K562 (cell line): ENCODE data around the gene KLK1. TPM values are rescaled to one million over a fixed set of nuclear protein-coding genes. Genes with fewer than 3 reads are reported as not detected.

Experiments
- ATAC-seq: fragments of 200-7000 bp; cut with Tn5 transposase; 3 replicates; pipeline ENCODE4 v1.9.1; 2020; ENCODE audit warnings: moderate library complexity
- BruUV-seq: library from RNA; stranded (reverse); fragments of 400-500 nt; replicated peaks from 2 replicates; lab custom pipeline; 2021; lab: Mats Ljungman, UMichigan
- CTCF ChIA-PET: fragments of 300-600 bp; formaldehyde crosslinking; extraction: SDS; loops from one replicate; lab custom pipeline; 2021; ENCODE audit warnings: low intra/inter-chr PET ratio; lab: Yijun Ruan, JAX
- POLR2A ChIA-PET: fragments of 300-600, 350-650 bp; sonication (Branson Sonifier 250); formaldehyde crosslinking; extraction: SDS; loops from one replicate; lab custom pipeline; 2021; ENCODE audit warnings: antibody characterized with exemption, inconsistent platforms; lab: Yijun Ruan, JAX
- DNase-seq, 4 experiments: peaks; one replicate each; pipeline versions ENCODE4 v3.0.0 to v3.0.0-alpha.2; 2011 to 2018; ENCODE audit warnings: low spot score in 3 of 4, mixed read lengths in 3 of 4; ENCODE audit errors: extremely low read depth in 1 of 4
- FAIRE-seq: peaks from 2 replicates; lab custom pipeline; 2011; peaks lifted over from hg19 to GRCh38; lab: Jason Lieb, UNC
- H2AFZ ChIP-seq: 2 replicates; pipeline ENCODE4 v1.6.0; 2011; ENCODE audit warnings: low read depth, low read length, control low read depth, inconsistent platforms
- H3K27ac ChIP-seq: fragments of 200-600 bp; 3 replicates; pipeline ENCODE4 v1.8.0; 2011; ENCODE audit warnings: low read depth, mild to moderate bottlenecking, control low read depth, inconsistent platforms, low read length, moderate library complexity, mixed read lengths; ENCODE audit errors: extremely low read depth
- H3K27me3 ChIP-seq, 2 experiments: fragments of 300-600 bp in 1 of 2; 2 replicates in 1 of 2; 3 replicates in 1 of 2; pipeline versions ENCODE4 v1.6.0 to v1.8.0; 2011; ENCODE audit warnings: inconsistent platforms in 2 of 2, low read length in 2 of 2, mild to moderate bottlenecking in 1 of 2, mixed read lengths in 1 of 2, moderate library complexity in 1 of 2; ENCODE audit not compliant: control insufficient read depth in 2 of 2, insufficient read depth in 2 of 2
- H3K36me3 ChIP-seq: fragments of 300-600 bp; 3 replicates; pipeline ENCODE4 v1.8.0; 2011; ENCODE audit warnings: mild to moderate bottlenecking, low read length, inconsistent platforms; ENCODE audit not compliant: control insufficient read depth, insufficient read depth
- H3K4me1 ChIP-seq, 2 experiments: fragments of 200-600 bp in 1 of 2; replicated peaks in 1 of 2; 2 replicates in 1 of 2; 3 replicates in 1 of 2; pipeline versions ENCODE4 v1.5.1 to v1.8.0; 2011; ENCODE audit warnings: inconsistent platforms in 2 of 2, low read length in 2 of 2, mild to moderate bottlenecking in 1 of 2, mixed read lengths in 1 of 2, moderate library complexity in 1 of 2; ENCODE audit not compliant: control insufficient read depth in 2 of 2, insufficient read depth in 2 of 2
- H3K4me2 ChIP-seq: 2 replicates; pipeline ENCODE4 v1.6.1; 2011; ENCODE audit warnings: low read length, control low read depth, inconsistent platforms, mixed read lengths; ENCODE audit not compliant: insufficient read depth
- H3K4me3 ChIP-seq: fragments of 200-600 bp; sonication (generic), shearing (Covaris generic); 2 replicates; pipeline ENCODE4 v1.5.1; 2016; ENCODE audit warnings: control low read depth, inconsistent platforms
- H3K79me2 ChIP-seq: fragments of 200-600 bp; 3 replicates; pipeline ENCODE4 v1.8.0; 2011; ENCODE audit warnings: low read length, inconsistent platforms; ENCODE audit not compliant: control insufficient read depth, insufficient read depth
- H3K9ac ChIP-seq, 2 experiments: 2 replicates each; pipeline versions ENCODE4 v1.6.0 to v1.6.1; 2011; ENCODE audit warnings: low read depth in 2 of 2, low read length in 2 of 2, control low read depth in 1 of 2, inconsistent platforms in 1 of 2, mild to moderate bottlenecking in 1 of 2, mixed read lengths in 1 of 2; ENCODE audit not compliant: insufficient read depth in 1 of 2
- H3K9me1 ChIP-seq: one replicate; pipeline ENCODE4 v1.6.0; 2011; ENCODE audit warnings: inconsistent platforms, mild to moderate bottlenecking, low read length, moderate library complexity; ENCODE audit not compliant: control insufficient read depth, insufficient read depth
- H3K9me3 ChIP-seq: replicated peaks from 2 replicates; pipeline ENCODE4 v1.5.1; 2011; ENCODE audit warnings: low read depth, low read length, inconsistent platforms; ENCODE audit not compliant: control insufficient read depth, insufficient read depth
- H4K20me1 ChIP-seq: replicated peaks from 2 replicates; pipeline ENCODE4 v1.6.1; 2011; ENCODE audit warnings: low read length, inconsistent platforms, mixed read lengths; ENCODE audit not compliant: control insufficient read depth, insufficient read depth
- HES1 ChIP-seq: fragments of 450-650 bp; IDR thresholded peaks from 2 replicates; pipeline ENCODE4 v1.6.1; 2016; ENCODE audit warnings: low read depth, mild to moderate bottlenecking, moderate library complexity
- MBD1 ChIP-seq: fragments of 250-450 bp; sonication (Bioruptor Pico); IDR thresholded peaks from 2 replicates; pipeline ENCODE4 v1.8.0; 2022; ENCODE audit warnings: inconsistent platforms
- MYC ChIP-seq, 2 experiments: fragments of 250-450 bp in 1 of 2; sonication (Bioruptor Pico) in 1 of 2; IDR thresholded peaks; 2 replicates each; pipeline versions ENCODE4 v1.5.1 to v1.6.1; 2012 to 2021; ENCODE audit warnings: low read depth in 2 of 2, borderline replicate concordance in 1 of 2, improper control_type of control experiment in 1 of 2, low read length in 1 of 2, mild to moderate bottlenecking in 1 of 2, moderate library complexity in 1 of 2
- NFIC ChIP-seq: fragments of 450-650 bp; IDR thresholded peaks from 2 replicates; pipeline ENCODE4 v1.6.1; 2017; ENCODE audit warnings: mild to moderate bottlenecking, inconsistent platforms
- SMARCC2 ChIP-seq: fragments of 450-650 bp; IDR thresholded peaks from 2 replicates; pipeline ENCODE4 v1.6.1; 2017; ENCODE audit warnings: antibody characterized with exemption, moderate library complexity, mild to moderate bottlenecking, low read depth
- TFAP4 ChIP-seq: sonication (generic); formaldehyde crosslinking; IDR thresholded peaks from 2 replicates; pipeline ENCODE4 v1.8.0; 2022; ENCODE audit warnings: missing genetic modification reagents, mild to moderate bottlenecking, moderate library complexity, borderline replicate concordance
- ZNF280B ChIP-seq: fragments of 250-450 bp; sonication (Bioruptor Pico); IDR thresholded peaks from 2 replicates; pipeline ENCODE4 v1.5.1; 2021; ENCODE audit warnings: mild to moderate bottlenecking
- ZNF408 ChIP-seq: fragments of 250-450 bp; sonication (Bioruptor Pico); IDR thresholded peaks from 2 replicates; pipeline ENCODE4 v1.4.0; 2020; ENCODE audit warnings: low read depth, mild to moderate bottlenecking, moderate library complexity
- WGBS: fragments of 100-300 bp; shearing (Covaris generic); methylation state at CpG from one replicate; pipeline ENCODE4 v1.1.6; 2016; ENCODE audit warnings: low coverage, mixed read lengths; ENCODE audit not compliant: insufficient coverage; ENCODE audit errors: missing lambda C conversion rate; 5-methylcytosine and 5-hydroxymethylcytosine counted together
- in situ Hi-C: fragments of 300-500 bp; cut with MboI; formaldehyde crosslinking; loops from 4 replicates; pipeline ENCODE4 v1.15.0; 2018; ENCODE audit warnings: inconsistent platforms, mixed read lengths
- intact Hi-C: fragments of 100-400 bp; cut with micrococcal nuclease; formaldehyde crosslinking; loops from 2 replicates; pipeline ENCODE4 v1.14.2; 2022
- polyA plus RNA-seq, 8 experiments: library from polyadenylated mRNA; depleted of rRNA in 4 of 8; stranded (reverse) in 5 of 8; unstranded in 3 of 8; fragments of >200 nt; fragmentation: Nextera tagmentation in 2 of 8; fragmentation: Illumina TruSeq in 1 of 8; extraction: Ambion mirVana in 2 of 8; extraction: Trizol in 1 of 8; gene quantifications; 2 replicates each; pipeline versions ENCODE4 v1.2.1 to v1.2.3, GENCODE V29; 2011 to 2014; ENCODE audit warnings: inconsistent platforms in 1 of 8, missing spikeins in 1 of 8
- total RNA-seq, 7 experiments: library from RNA; depleted of rRNA in 6 of 7; stranded (reverse); fragments of >200 nt in 6 of 7; fragmentation: Illumina TruSeq in 2 of 7; extraction: Trizol in 2 of 7; gene quantifications; 2 replicates each; pipeline versions ENCODE4 v1.2.1 to v1.2.3, GENCODE V29; 2011 to 2021; ENCODE audit warnings: low replicate concordance in 1 of 7

Gene KLK1
- total and polyA plus RNA-seq, 9 of the 15 experiments (the other 6 are each of a cell fraction or from before 2014, with no cell fraction given) = 0.87 to 15.4 (median 9.1) TPM

GRCh38 chr19:50829801-50830200 is 6.2 kb upstream of the KLK1 start:
- Histone ChIP-seq H2AFZ (no peak overlapping the region), H3K9me1 (no peaks in the 10 kb centered on the region), H3K9me3 (no peaks in the 10 kb centered on the region), H3K4me2 (no peak overlapping the region), H3K4me1 (peaks cover 4 to 14% of the 10 kb centered on the region in 2 experiments; a peak in 4 of 5 replicates), H3K9ac (no peak overlapping the region), H3K79me2 (no peaks in the 10 kb centered on the region), H3K36me3 (no peaks in the 10 kb centered on the region), H4K20me1 (no peaks in the 10 kb centered on the region; the same call in 1 of the 2 replicates), H3K4me3 (no peak overlapping the region), H3K27ac (no peak overlapping the region), H3K27me3 (peaks cover 0 to 20% of the 10 kb centered on the region in 2 experiments; a peak in 3 of 5 replicates)
- intact Hi-C loops (no loop called here), in situ Hi-C loops (no loop called here)
- TF ChIP-seq SMARCC2 = no peak
- no peak for TF ChIP-seq MBD1 (CRISPR knock-in tag)
- peak; percentile 10; the same call in 1 of the 2 replicates for TF ChIP-seq TFAP4 (CRISPR knock-in tag)
- TF ChIP-seq MYC (IDR thresholded peaks at IDR 0.05; ENCODE audit: low read depth, low read length) = no peak
- no peak for TF ChIP-seq MYC (CRISPR knock-in tag; IDR thresholded peaks at IDR 0.05; ENCODE audit: borderline replicate concordance, low read depth)
- no peak for TF ChIP-seq HES1
- no peak for TF ChIP-seq ZNF408 (CRISPR knock-in tag)
- no peak for TF ChIP-seq NFIC
- no peak for TF ChIP-seq ZNF280B (CRISPR knock-in tag)
- no TSS peak for BruUV-seq
- ChIA-PET POLR2A (interaction anchor here (0.7 to 2.2 kb wide), 3 partner anchors 9 to 26 kb away, joined by 3 to 13 read pairs (median 3); no protein-coding TSS in a partner anchor), CTCF (no interaction called here)
- no peak for DNase-seq
- no peak for FAIRE-seq
- ATAC-seq = no peak
- WGBS = 25% methylated on average over 5 of the region's 5 CpGs
